IPS DF 6.9 (cell line): ENCODE results near the gene IPO13.
A peak's percentile ranks its signal among the peaks of the same experiment; 100 is the strongest.

Source experiments
- DNase-seq: peaks from one replicate; pipeline ENCODE4 v3.0.0-alpha.2; 2013; ENCODE audit warnings: low read depth, low spot score
- H3K27ac ChIP-seq: one replicate; pipeline ENCODE4 v1.5.1; 2013; ENCODE audit warnings: low read length, control low read depth
- H3K27me3 ChIP-seq: 2 replicates; pipeline ENCODE4 v1.6.1; 2013; ENCODE audit warnings: mild to moderate bottlenecking, low read length; ENCODE audit not compliant: control insufficient read depth, insufficient read depth
- H3K36me3 ChIP-seq: 2 replicates; pipeline ENCODE4 v1.6.1; 2013; ENCODE audit warnings: low read length; ENCODE audit not compliant: control insufficient read depth, insufficient read depth
- H3K4me1 ChIP-seq: 2 replicates; pipeline ENCODE4 v1.6.1; 2013; ENCODE audit warnings: low read length; ENCODE audit not compliant: control insufficient read depth, insufficient read depth
- H3K4me3 ChIP-seq: 2 replicates; pipeline ENCODE4 v1.5.1; 2013; ENCODE audit warnings: mild to moderate bottlenecking, low read length
- H3K9me3 ChIP-seq: 2 replicates; pipeline ENCODE4 v1.6.1; 2013; ENCODE audit warnings: low read length, inconsistent platforms; ENCODE audit not compliant: control insufficient read depth, insufficient read depth
- WGBS: extraction: QIAGEN DNeasy Blood & Tissue Kit; methylation state at CpG from one replicate; pipeline ENCODE4 v1.1.7; 2013; ENCODE audit warnings: mixed read lengths, missing lambda C conversion rate; ENCODE audit not compliant: insufficient read length, insufficient coverage; 5-methylcytosine and 5-hydroxymethylcytosine counted together

IPO13 gene, protein sequence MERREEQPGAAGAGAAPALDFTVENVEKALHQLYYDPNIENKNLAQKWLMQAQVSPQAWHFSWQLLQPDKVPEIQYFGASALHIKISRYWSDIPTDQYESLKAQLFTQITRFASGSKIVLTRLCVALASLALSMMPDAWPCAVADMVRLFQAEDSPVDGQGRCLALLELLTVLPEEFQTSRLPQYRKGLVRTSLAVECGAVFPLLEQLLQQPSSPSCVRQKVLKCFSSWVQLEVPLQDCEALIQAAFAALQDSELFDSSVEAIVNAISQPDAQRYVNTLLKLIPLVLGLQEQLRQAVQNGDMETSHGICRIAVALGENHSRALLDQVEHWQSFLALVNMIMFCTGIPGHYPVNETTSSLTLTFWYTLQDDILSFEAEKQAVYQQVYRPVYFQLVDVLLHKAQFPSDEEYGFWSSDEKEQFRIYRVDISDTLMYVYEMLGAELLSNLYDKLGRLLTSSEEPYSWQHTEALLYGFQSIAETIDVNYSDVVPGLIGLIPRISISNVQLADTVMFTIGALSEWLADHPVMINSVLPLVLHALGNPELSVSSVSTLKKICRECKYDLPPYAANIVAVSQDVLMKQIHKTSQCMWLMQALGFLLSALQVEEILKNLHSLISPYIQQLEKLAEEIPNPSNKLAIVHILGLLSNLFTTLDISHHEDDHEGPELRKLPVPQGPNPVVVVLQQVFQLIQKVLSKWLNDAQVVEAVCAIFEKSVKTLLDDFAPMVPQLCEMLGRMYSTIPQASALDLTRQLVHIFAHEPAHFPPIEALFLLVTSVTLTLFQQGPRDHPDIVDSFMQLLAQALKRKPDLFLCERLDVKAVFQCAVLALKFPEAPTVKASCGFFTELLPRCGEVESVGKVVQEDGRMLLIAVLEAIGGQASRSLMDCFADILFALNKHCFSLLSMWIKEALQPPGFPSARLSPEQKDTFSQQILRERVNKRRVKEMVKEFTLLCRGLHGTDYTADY

DNA sequence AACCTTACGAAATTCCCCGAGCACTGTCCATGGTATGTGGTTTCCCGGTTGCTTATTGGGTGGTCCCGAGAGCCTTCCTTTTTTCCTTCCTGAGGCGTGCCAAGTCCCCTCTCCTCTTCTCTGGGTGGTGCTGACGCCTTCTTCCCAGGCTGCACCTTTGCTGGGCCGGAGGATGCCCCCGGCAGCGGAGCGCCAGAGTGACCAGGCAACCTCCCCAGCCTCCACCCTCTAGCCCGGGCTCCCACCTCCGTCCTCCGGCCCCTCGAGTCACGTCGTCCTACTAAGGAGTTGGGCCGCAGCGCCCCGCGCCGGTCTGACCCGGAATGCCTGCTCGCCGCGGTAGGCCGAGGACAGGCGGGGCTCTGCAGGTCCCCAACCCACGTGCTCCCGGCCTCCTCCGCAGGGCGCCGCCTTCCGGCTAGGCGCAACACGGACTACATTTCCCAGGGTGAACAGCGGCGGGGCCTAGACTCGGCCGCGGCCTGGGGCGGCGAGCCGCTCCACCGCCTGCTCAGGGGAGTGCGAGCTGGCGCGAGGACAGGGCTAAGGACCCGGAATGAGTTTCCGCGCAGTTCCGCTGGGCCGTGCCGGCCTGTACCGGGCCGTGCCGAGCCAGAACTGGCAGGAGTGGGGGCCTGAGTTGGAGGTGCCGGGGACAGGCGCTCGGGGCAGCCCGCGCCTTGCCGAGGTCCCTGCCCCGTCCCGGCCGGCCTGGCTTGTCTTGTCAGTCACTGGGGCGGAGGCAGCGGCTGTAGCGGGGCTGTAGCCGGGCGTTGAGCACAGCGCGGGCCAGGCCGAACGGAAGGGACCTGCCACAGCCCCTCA, at the start of gene IPO13:
TSS of gene IPO13 (plus strand) at position 715 of the 825 bp plus-strand sequence. CDS start 651 bp downstream, outside the sequence.
- no peaks in the 10 kb centered on the region for H3K9me3 ChIP-seq
- WGBS: no CpG with 5 or more reads among the region's 74 CpGs
- no peak for DNase-seq
- H3K27me3 ChIP-seq: no peaks in the 10 kb centered on the region
- H3K27ac ChIP-seq: no peak within 1 kb of the TSS
- H3K4me3 ChIP-seq: peak within 1 kb of the TSS; percentile 79
- H3K36me3 ChIP-seq: no peaks in the 10 kb centered on the region; the same call in 1 of the 2 replicates
- peaks cover 3% of the 10 kb centered on the region; the same call in 1 of the 2 replicates for H3K4me1 ChIP-seq

DNA sequence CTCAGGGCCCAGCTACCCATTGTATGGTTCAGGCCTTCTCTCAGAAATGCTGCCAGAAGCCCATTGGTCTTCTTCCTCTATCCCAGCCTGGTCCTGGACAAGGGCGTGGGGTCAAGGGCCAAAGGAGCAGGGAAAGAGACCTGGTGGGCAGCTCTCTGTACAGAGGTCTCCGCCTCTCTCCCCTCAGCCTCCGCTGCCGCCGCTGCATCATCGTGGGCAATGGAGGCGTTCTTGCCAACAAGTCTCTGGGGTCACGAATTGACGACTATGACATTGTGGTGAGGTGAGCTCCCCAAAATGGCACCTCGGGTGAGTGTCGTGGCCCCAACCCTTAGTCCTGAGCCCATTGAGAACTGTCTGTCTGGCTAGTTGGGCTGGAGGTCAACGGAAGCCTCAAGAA, 47.8 kb upstream of the IPO13 start:
- Histone ChIP-seq H3K27ac (no peak overlapping the region), H3K36me3 (no peaks in the 10 kb centered on the region), H3K4me1 (no peaks in the 10 kb centered on the region), H3K27me3 (no peaks in the 10 kb centered on the region), H3K4me3 (no peak overlapping the region), H3K9me3 (no peaks in the 10 kb centered on the region)
- DNase-seq: no peak
- no CpG with 5 or more reads among the region's 12 CpGs for WGBS

DNA sequence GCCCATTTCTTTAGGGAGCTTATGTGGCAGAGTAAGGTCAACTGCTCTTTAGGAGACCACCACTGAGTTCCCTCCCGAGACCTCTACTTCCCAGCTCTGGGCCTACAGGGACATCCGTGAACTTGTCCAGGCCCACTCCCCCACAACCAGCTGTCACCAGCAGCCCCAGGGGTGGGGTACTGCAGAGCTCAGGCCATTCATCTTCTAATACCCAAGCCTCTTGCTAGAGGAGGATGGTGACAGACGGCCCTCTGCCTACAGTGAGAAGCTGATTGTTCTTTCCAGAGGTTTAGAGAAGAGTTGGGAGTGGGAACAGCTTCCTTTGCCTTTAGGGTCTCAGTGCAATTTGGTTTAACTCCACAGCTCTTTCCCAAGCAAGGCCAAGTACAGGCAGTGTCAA, 46.4 kb upstream of the IPO13 start:
- no peaks in the 10 kb centered on the region for H3K36me3 ChIP-seq
- H3K9me3 ChIP-seq: no peaks in the 10 kb centered on the region
- no CpG with 5 or more reads among the region's 3 CpGs for WGBS
- H3K27me3 ChIP-seq: no peaks in the 10 kb centered on the region
- H3K4me1 ChIP-seq: no peaks in the 10 kb centered on the region
- H3K27ac ChIP-seq: no peak overlapping the region
- H3K4me3 ChIP-seq: no peak overlapping the region
- DNase-seq: no peak

DNA sequence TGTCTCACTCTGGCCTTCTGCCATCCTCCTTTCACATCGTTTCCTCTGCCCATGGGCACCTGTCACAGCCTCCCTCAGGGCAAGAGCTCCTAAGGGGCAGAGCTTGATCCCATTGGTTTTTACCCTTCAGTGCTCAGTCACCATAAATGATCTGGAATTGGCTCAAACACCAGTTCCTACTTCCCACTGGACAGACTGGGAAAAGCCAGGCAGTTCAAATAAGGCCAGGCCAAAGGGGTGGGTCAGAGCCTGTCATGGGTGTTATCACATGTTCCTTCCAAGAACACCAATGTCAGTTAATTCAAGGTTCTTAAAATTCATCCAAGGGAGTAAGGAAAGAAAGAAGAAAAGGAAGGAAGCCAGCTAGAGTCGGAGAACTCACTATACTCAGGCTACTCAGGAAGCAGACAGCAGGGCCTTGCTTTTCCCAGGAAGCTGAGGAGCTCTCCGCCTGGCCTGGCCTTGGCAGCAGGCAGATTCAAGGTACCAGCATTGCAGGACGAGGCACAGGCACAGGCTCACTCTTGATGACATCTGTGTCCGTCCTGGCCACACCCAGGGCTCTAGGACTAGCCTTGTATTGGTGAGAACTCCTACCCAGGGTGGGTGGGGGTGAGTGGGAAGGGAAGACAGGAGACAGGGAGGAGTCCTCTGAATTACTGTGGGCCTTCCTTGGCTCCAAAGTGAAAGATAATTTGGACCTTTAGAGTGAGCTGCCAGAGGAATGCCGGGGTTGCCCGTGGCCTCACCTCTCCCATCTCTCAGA, 45.4 kb upstream of the IPO13 start:
- DNase-seq: no peak
- Histone ChIP-seq H3K4me1 (no peaks in the 10 kb centered on the region), H3K4me3 (no peak overlapping the region), H3K27me3 (no peaks in the 10 kb centered on the region), H3K36me3 (no peaks in the 10 kb centered on the region), H3K27ac (no peak overlapping the region), H3K9me3 (no peaks in the 10 kb centered on the region)
- WGBS: no CpG with 5 or more reads among the region's 7 CpGs

DNA sequence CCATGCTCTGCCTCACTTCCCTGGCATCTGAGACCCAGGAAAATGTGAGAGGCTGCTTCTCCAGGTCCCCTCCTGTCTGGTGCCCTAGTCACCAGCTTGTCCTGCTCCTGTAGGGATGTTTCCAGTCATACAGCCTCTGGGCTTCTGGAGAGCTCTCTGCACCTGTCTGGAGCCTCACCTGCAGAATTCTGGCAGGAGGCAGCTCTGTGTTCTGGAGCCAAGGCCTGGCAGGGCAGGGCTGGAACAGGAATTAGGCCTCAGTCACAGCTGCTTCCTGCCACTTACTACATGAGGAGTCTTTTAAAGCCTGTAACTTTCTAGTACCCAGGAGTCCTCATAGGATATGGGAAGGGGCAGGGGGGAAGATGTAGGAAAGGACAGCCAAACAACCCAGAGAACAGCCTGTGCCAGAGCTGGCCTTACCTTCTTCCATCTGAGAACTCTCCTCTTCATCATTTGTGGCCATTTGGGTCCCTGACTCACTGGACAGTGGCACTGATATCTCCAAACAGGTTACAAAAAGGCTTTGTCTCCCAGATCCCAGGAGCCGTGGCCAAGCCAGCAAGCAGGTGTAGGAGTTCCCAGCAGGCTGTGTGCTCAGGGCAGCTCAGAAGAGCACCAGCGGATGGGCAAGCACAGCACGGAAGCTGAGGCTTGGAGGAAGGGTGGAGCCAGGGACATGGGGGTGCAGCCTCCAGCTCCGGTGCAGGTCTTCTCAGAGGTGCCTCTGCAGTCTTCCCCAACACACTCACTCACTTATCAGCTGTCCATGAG, 44.5 kb upstream of the IPO13 start:
- H3K4me3 ChIP-seq: no peak overlapping the region
- no peak for DNase-seq
- H3K27me3 ChIP-seq: no peaks in the 10 kb centered on the region
- H3K36me3 ChIP-seq: no peaks in the 10 kb centered on the region
- H3K27ac ChIP-seq: no peak overlapping the region
- no peaks in the 10 kb centered on the region for H3K4me1 ChIP-seq
- no CpG with 5 or more reads among the region's 4 CpGs for WGBS
- H3K9me3 ChIP-seq: no peaks in the 10 kb centered on the region

DNA sequence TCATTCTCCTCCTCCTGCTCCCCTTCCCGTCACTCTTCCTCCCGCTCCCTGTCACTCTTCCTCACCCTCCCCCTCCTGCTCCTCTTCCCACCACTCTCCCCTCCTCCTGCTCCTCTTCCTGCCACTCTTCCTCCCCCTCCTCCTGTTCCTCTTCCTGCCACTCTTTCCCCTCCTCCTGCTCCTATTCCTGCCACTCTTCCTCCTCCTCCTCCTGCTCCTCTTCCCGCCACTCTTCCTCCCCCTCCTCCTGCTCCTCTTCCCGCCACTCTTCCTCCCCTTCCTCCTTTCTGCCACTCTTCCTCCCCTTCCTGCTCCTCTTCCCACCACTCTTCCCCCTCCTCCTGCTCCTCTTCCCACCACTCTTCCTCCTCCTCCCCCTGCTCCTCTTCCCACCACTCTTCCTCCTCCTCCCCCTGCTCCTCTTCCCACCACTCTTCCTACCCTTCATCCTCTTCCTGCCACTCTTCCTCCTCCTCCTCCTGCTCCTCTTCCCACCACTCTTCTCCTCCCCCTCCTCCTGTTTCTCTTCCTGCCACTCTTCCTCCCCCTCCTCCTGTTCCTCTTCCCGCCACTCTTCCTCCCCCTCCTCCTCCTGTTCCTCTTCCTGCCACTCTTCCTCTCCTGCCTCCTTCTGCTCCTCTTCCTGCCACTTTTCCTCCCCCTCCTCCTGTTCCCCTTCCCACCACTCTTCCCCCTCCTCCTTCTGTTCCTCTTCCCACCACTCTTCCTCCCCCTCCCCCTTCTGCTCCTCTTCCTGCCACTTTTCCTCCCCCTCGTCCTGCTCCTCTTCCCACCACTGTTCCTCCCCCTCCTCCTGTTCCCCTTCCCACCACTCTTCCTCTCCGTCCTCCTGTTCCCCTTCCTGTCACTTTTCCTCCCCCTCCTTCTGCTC, 41.8 kb upstream of the IPO13 start:
- Histone ChIP-seq H3K4me1 (no peaks in the 10 kb centered on the region), H3K27ac (no peak overlapping the region), H3K4me3 (no peak overlapping the region), H3K36me3 (no peaks in the 10 kb centered on the region), H3K27me3 (no peaks in the 10 kb centered on the region), H3K9me3 (no peaks in the 10 kb centered on the region)
- WGBS: no CpG with 5 or more reads among the region's 7 CpGs
- DNase-seq: no peak

DNA sequence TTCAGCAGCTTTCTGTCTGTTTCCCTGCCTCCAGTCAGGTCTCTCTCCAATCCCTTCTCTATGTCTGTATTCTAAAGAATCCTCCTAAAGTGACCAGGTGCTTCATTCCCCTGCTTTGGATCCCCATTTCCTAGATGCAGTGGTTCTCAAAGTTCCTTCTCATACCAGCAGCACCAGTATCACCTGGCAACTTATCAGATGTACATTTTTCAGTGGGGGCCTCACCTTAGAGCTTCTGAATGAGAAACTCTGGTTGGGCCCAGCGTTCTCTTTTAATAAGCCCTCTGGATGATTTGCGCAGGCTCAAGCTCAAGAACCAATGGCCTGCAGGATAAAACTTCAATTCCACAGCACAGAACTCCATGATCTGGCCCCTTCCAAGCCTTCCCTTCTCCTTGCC, 38.5 kb upstream of the IPO13 start:
- DNase-seq: no peak
- no CpG with 5 or more reads among the region's 2 CpGs for WGBS
- Histone ChIP-seq H3K36me3 (no peaks in the 10 kb centered on the region), H3K4me3 (no peak overlapping the region), H3K9me3 (no peaks in the 10 kb centered on the region), H3K27me3 (no peaks in the 10 kb centered on the region), H3K4me1 (peaks cover 7% of the 10 kb centered on the region), H3K27ac (no peak overlapping the region)

DNA sequence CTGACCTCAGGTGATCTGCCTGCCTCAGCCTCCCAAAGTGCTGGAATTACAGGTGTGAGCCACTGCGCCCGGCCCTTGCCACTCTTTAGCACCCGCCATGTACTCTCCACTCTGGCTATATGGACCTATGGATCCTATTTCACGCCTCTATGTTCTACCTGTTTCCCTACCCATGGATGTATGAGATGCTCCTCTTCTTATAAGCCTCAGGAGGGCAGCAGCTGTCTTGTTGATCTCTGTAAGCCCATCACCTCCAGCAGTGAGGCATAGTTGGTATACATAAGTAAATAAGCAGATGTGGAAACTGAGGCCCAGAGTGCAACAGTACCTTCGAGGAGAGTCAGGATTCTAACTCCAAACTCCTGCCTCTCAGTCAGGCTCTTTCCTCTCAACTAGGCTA, 37.9 kb upstream of the IPO13 start:
- no peak for DNase-seq
- H3K9me3 ChIP-seq: no peaks in the 10 kb centered on the region
- WGBS: no CpG with 5 or more reads among the region's 5 CpGs
- no peaks in the 10 kb centered on the region for H3K36me3 ChIP-seq
- H3K4me3 ChIP-seq: no peak overlapping the region
- no peaks in the 10 kb centered on the region for H3K27me3 ChIP-seq
- no peak overlapping the region for H3K27ac ChIP-seq
- H3K4me1 ChIP-seq: peaks cover 7% of the 10 kb centered on the region
